OCI-LY3 (cell line): ENCODE data around the gene NUDT1.

Source experiments
- H2AFZ ChIP-seq: fragments of 200-600, 300-600 bp; shearing (Covaris generic); 2 replicates; pipeline ENCODE4 v1.6.0; 2014; ENCODE audit warnings: antibody characterized with exemption, low read depth, low read length
- H3K27ac ChIP-seq: fragments of 200-600, 300-600 bp; sonication (generic); 2 replicates; pipeline ENCODE4 v1.5.1; 2014; ENCODE audit warnings: mild to moderate bottlenecking, low read length, moderate library complexity, mixed read lengths
- H3K27me3 ChIP-seq: fragments of 200-600, 300-600 bp; sonication (generic); 2 replicates; pipeline ENCODE4 v1.6.1; 2014; ENCODE audit warnings: low read depth, low read length, mixed read lengths
- H3K36me3 ChIP-seq: fragments of 200-600, 300-600 bp; sonication (generic); replicated peaks from 2 replicates; pipeline ENCODE3; 2014; ENCODE audit warnings: low read depth, low read length, mixed read lengths
- H3K4me1 ChIP-seq: fragments of 300-600, 200-600 bp; sonication (generic); 2 replicates; pipeline ENCODE4 v1.6.1; 2014; ENCODE audit warnings: low read length, mixed read lengths
- H3K4me2 ChIP-seq: fragments of 200-600, 300-600 bp; sonication (generic); 2 replicates; pipeline ENCODE4 v1.6.1; 2014; ENCODE audit warnings: low read length, mixed read lengths
- H3K4me3 ChIP-seq: fragments of 300-600, 200-600 bp; sonication (generic); 2 replicates; pipeline ENCODE4 v1.5.1; 2014; ENCODE audit warnings: antibody characterized with exemption, mild to moderate bottlenecking, low read length, moderate library complexity
- H3K79me2 ChIP-seq: fragments of 300-600, 200-600 bp; shearing (Covaris generic); 2 replicates; pipeline ENCODE4 v1.6.1; 2014; ENCODE audit warnings: mild to moderate bottlenecking, low read length, mixed read lengths
- H3K9ac ChIP-seq: fragments of 300-600, 200-600 bp; shearing (Covaris generic); 2 replicates; pipeline ENCODE4 v1.6.0; 2014; ENCODE audit warnings: mild to moderate bottlenecking, low read length, moderate library complexity
- H3K9me3 ChIP-seq: fragments of 200-600, 300-600 bp; shearing (Covaris generic); 2 replicates; pipeline ENCODE4 v1.6.1; 2014; ENCODE audit warnings: low read length, mixed read lengths; ENCODE audit not compliant: insufficient read depth
- H4K20me1 ChIP-seq: fragments of 200-600, 300-600 bp; sonication (generic); 2 replicates; pipeline ENCODE4 v1.6.1; 2016; ENCODE audit warnings: low read length, mixed read lengths; ENCODE audit not compliant: insufficient read depth
- EZH2phosphoT487 ChIP-seq: fragments of 200-600 bp; shearing (Covaris generic); IDR thresholded peaks from 2 replicates; pipeline ENCODE4 v1.6.1; 2018; ENCODE audit warnings: antibody characterized with exemption, mixed run types, low read depth
- TF ChIP-seq, protein P1 (sequence below): fragments of 200-600, 300-600 bp; sonication (generic); IDR thresholded peaks from 2 replicates; pipeline ENCODE4 v1.5.1; 2014; ENCODE audit warnings: antibody characterized with exemption, low read length, low read depth

NUDT1 gene

DNA sequence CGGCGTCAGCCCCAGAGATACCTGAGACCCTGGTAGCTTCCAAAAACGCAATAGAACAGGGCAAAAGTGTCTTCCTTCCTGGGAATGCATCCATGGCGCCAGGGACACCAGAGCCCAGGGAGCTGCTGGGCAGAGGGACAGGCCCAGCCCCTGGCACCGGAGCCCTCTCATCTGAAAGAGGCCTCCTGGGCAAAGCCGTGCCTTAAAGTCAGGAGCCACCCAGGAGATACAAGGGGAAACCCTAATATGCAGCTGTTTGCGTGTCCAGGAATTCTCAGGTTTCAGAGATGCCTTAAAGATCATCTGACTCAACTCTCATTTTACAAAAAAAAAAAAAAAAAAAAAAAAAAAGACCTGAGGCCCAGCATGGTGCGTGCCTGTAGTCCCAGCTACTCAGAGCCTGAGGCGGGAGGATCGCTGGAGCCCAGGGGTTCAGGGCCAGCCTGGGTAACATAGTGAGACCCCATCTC lies 28.0 kb downstream of the NUDT1 start:
- Histone ChIP-seq H3K4me3 (no peak overlapping the region), H3K9me3 (no peaks in the 10 kb centered on the region), H3K4me2 (no peak overlapping the region)

DNA sequence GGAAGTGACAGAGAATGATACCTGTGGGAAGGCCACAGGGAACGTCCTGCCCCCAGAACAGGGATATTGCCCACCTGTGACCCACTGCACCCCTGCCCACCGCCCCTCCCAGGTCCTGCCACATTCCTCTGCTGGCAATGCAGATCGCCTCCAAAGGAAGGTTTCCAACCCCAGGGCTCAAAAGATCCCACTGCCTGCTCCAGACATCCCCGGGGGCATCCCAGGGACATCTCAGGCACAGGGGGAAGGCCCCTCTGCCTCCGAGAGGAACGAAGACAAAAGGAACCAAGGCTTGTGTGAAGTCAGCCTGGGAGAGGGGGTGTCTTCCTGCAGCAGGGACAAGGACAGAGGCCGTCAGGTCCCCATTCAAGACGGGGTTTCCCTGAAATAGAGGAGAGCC lies 28.5 kb downstream of the NUDT1 start:
- Histone ChIP-seq H3K36me3 (no peaks in the 10 kb centered on the region), H3K79me2 (no peaks in the 10 kb centered on the region), H4K20me1 (no peaks in the 10 kb centered on the region), H3K27me3 (no peaks in the 10 kb centered on the region), H3K27ac (no peak overlapping the region), H2AFZ (no peak overlapping the region), H3K9ac (no peak overlapping the region), H3K4me3 (no peak overlapping the region), H3K9me3 (no peaks in the 10 kb centered on the region), H3K4me2 (no peak overlapping the region), H3K4me1 (no peaks in the 10 kb centered on the region)
- no peak for TF ChIP-seq EZH2phosphoT487
- TF ChIP-seq, protein P1, sequence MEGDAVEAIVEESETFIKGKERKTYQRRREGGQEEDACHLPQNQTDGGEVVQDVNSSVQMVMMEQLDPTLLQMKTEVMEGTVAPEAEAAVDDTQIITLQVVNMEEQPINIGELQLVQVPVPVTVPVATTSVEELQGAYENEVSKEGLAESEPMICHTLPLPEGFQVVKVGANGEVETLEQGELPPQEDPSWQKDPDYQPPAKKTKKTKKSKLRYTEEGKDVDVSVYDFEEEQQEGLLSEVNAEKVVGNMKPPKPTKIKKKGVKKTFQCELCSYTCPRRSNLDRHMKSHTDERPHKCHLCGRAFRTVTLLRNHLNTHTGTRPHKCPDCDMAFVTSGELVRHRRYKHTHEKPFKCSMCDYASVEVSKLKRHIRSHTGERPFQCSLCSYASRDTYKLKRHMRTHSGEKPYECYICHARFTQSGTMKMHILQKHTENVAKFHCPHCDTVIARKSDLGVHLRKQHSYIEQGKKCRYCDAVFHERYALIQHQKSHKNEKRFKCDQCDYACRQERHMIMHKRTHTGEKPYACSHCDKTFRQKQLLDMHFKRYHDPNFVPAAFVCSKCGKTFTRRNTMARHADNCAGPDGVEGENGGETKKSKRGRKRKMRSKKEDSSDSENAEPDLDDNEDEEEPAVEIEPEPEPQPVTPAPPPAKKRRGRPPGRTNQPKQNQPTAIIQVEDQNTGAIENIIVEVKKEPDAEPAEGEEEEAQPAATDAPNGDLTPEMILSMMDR: no peak

More for the DNA sequence above, 28.0 kb downstream of the NUDT1 start:
- no peaks in the 10 kb centered on the region for H3K36me3 ChIP-seq
- no peaks in the 10 kb centered on the region for H3K27me3 ChIP-seq
- H4K20me1 ChIP-seq: no peaks in the 10 kb centered on the region
- H3K79me2 ChIP-seq: no peaks in the 10 kb centered on the region
- no peak overlapping the region for H3K27ac ChIP-seq
- no peaks in the 10 kb centered on the region for H3K4me1 ChIP-seq
- H2AFZ ChIP-seq: no peak overlapping the region
- H3K9ac ChIP-seq: no peak overlapping the region
- TF ChIP-seq EZH2phosphoT487: no peak
- TF ChIP-seq, protein P1: no peak

DNA sequence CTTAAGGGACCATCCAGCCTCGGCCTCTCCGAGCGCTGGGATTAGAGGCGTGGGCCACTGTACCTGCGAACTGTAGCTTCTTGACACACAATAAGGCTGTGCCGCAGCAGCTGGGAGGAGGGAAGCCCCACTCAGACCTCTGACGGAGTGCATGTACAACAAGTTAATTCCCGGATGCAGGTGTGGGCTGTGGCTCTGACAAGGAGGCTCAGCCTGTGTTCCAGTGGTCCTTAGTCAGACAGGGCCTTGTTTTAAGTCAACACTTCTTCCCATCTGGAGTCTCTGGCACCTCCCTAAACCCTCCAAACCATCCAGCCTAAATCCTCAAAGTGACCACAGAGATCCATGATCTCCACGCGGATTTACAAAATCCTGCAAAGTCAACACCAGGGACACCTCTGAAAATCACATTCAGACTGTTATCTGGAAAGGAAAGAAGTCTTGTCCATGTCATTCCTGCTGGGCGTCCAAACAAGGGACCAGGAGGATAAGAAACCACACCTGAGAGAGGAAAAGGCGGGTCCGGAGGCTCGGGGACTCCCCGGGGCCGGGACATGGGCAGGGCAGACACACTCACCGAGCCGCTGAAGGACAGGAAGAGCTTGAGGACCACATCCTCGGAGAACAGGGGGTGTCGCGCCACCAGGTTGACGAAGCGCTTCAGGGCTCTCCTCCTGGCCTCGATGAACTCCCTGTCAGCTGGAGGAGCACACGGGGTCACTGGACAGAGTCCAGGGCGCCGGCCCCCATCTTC lies 29.4 kb downstream of the NUDT1 start:
- H3K79me2 ChIP-seq: no peaks in the 10 kb centered on the region
- H3K4me2 ChIP-seq: no peak overlapping the region
- no peak overlapping the region for H3K4me3 ChIP-seq
- H3K9ac ChIP-seq: no peak overlapping the region
- no peak overlapping the region for H3K27ac ChIP-seq
- TF ChIP-seq, protein P1: no peak
- TF ChIP-seq EZH2phosphoT487: no peak
- no peaks in the 10 kb centered on the region for H3K27me3 ChIP-seq
- no peaks in the 10 kb centered on the region for H3K4me1 ChIP-seq
- H2AFZ ChIP-seq: no peak overlapping the region
- H3K9me3 ChIP-seq: no peaks in the 10 kb centered on the region
- no peaks in the 10 kb centered on the region for H3K36me3 ChIP-seq
- no peaks in the 10 kb centered on the region for H4K20me1 ChIP-seq

DNA sequence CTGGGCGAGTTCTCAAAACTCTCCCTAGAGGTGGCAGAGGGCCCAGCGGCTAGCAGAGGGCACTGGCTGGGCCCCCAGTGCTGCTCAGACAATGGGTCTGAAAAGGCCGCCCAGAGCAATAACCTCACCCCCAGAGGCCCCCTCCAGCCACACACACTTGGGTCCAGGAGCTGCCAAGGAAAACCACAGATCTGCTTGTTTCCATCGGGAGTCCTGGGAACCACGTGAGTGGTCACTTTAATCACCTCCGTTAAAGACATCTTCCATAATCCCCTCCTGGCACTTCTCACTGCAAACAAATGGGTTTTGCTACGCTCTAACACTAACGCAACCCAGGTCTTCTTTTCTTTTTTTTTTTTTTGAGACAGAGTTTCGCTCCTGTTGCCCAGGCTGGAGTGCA lies 30.0 kb downstream of the NUDT1 start:
- H3K4me2 ChIP-seq: no peak overlapping the region
- TF ChIP-seq, protein P1: no peak
- no peak for TF ChIP-seq EZH2phosphoT487
- no peak overlapping the region for H3K27ac ChIP-seq

More for the DNA sequence above, 30.0 kb downstream of the NUDT1 start:
- Histone ChIP-seq H3K9me3 (no peaks in the 10 kb centered on the region), H3K79me2 (no peaks in the 10 kb centered on the region), H3K4me1 (no peaks in the 10 kb centered on the region), H3K27me3 (no peaks in the 10 kb centered on the region), H3K9ac (no peak overlapping the region), H4K20me1 (no peaks in the 10 kb centered on the region), H3K4me3 (no peak overlapping the region), H2AFZ (no peak overlapping the region), H3K36me3 (no peaks in the 10 kb centered on the region)
